ENCODE data around the gene BCAM. TPM values are rescaled to one million over a fixed set of nuclear protein-coding genes. Genes with fewer than 3 reads are reported as not detected.

The BCAM gene
- total and polyA plus RNA-seq, 2 donors (not counting 3 experiments of a cell fraction or from before 2014, with no cell fraction given), result 23.9 to 28.5 TPM

GRCh38 chr19:44822177-44822576, 13.3 kb downstream of the BCAM start:
- POLR2A ChIA-PET, result no interaction called here
- no peak overlapping the region for H3K27ac ChIP-seq (ENCODE audit: insufficient read depth, low read depth, low read length)
- H3K4me1 ChIP-seq (ENCODE audit: control insufficient read depth, extremely low read depth, insufficient read depth, low read length), result peaks cover 3% of the 10 kb centered on the region
- CTCF ChIA-PET, result interaction anchor here (0.8 to 2.8 kb wide), 6 partner anchors 15 to 38 kb away, joined by 3 to 17 read pairs (median 6); partner anchors contain the start of genes BCAM and NECTIN2
- TF ChIP-seq POLR2A (IDR thresholded peaks at IDR 0.05; ENCODE audit: low read depth, low read length), result no peak
- H3K9ac ChIP-seq (replicated peaks; ENCODE audit: extremely low read depth, insufficient read depth, low read length), result no peak overlapping the region
- no peaks in the 10 kb centered on the region for H3K9me3 ChIP-seq (replicated peaks; ENCODE audit: control insufficient read depth, insufficient read depth, low read length)
- DNase-seq (ENCODE audit: low read depth, low spot score) (no peak), FAIRE-seq (no peak)
- H3K4me3 ChIP-seq (replicated peaks in 1 of 3; ENCODE audit: insufficient read depth in 1 of 3, low read depth in 1 of 3, low read length in 3 of 3), result no peak overlapping the region
- no TSS peak for BruUV-seq (replicated peaks)
- no peaks in the 10 kb centered on the region for H3K36me3 ChIP-seq (ENCODE audit: control insufficient read depth in 2 of 2, extremely low read depth in 1 of 2, insufficient read depth in 2 of 2, low read length in 2 of 2)
- intact Hi-C loops (cut with micrococcal nuclease) (no loop called here), dilution Hi-C loops (cut with MboI; ENCODE audit: extremely low pct_ligation_motif_present, low sequenced_read_pairs) (no loop called here)
- H3K79me2 ChIP-seq (ENCODE audit: control insufficient read depth, insufficient read depth, low read length), result no peaks in the 10 kb centered on the region
- no peaks in the 10 kb centered on the region for H4K20me1 ChIP-seq (replicated peaks; ENCODE audit: control insufficient read depth, extremely low read depth, insufficient read depth, low read length)
- H3K27me3 ChIP-seq (ENCODE audit: control insufficient read depth in 2 of 2, insufficient read depth in 2 of 2, low read length in 2 of 2), result peaks cover 0 to 2% of the 10 kb centered on the region in 2 experiments
- H2AFZ ChIP-seq (ENCODE audit: low read depth, low read length), result no peak overlapping the region
- no peak overlapping the region for H3K4me2 ChIP-seq (ENCODE audit: insufficient read depth, low read length)
- no peaks in the 10 kb centered on the region for H3K9me1 ChIP-seq (replicated peaks; ENCODE audit: control insufficient read depth, extremely low read depth, insufficient read depth, low read length)

- no peak overlapping the region for H3K4me2 ChIP-seq (ENCODE audit: insufficient read depth, low read length)
- ChIA-PET CTCF (interaction anchor here (0.6 to 2.0 kb wide), 9 partner anchors 10 to 252 kb away, joined by 3 to 8 read pairs (median 5); partner anchors contain the start of gene NECTIN2), POLR2A (no interaction called here)
- peaks cover 0 to 2% of the 10 kb centered on the region in 2 experiments for H3K27me3 ChIP-seq (ENCODE audit: control insufficient read depth in 2 of 2, insufficient read depth in 2 of 2, low read length in 2 of 2)
- H4K20me1 ChIP-seq (replicated peaks; ENCODE audit: control insufficient read depth, extremely low read depth, insufficient read depth, low read length), result no peaks in the 10 kb centered on the region
- dilution Hi-C loops (cut with MboI; ENCODE audit: extremely low pct_ligation_motif_present, low sequenced_read_pairs) (no loop called here), intact Hi-C loops (cut with micrococcal nuclease) (no loop called here)
- no peaks in the 10 kb centered on the region for H3K9me3 ChIP-seq (replicated peaks; ENCODE audit: control insufficient read depth, insufficient read depth, low read length)
- no peak overlapping the region for H2AFZ ChIP-seq (ENCODE audit: low read depth, low read length)
- FAIRE-seq, result no peak
- H3K4me3 ChIP-seq (replicated peaks in 1 of 3; ENCODE audit: insufficient read depth in 1 of 3, low read depth in 1 of 3, low read length in 3 of 3), result no peak overlapping the region
- no peak overlapping the region for H3K9ac ChIP-seq (replicated peaks; ENCODE audit: extremely low read depth, insufficient read depth, low read length)
- H3K36me3 ChIP-seq (ENCODE audit: control insufficient read depth in 2 of 2, extremely low read depth in 1 of 2, insufficient read depth in 2 of 2, low read length in 2 of 2), result no peaks in the 10 kb centered on the region
- no peaks in the 10 kb centered on the region for H3K9me1 ChIP-seq (replicated peaks; ENCODE audit: control insufficient read depth, extremely low read depth, insufficient read depth, low read length)
- no peak for TF ChIP-seq MYC (IDR thresholded peaks at IDR 0.05; ENCODE audit: low read depth, low read length)
- no peak for TF ChIP-seq MAX (IDR thresholded peaks at IDR 0.05; ENCODE audit: insufficient read depth, insufficient read length)
- TF ChIP-seq POLR2A (IDR thresholded peaks at IDR 0.05; ENCODE audit: low read depth, low read length), result no peak
- TF ChIP-seq POLR2AphosphoS5 (IDR thresholded peaks at IDR 0.05; ENCODE audit: insufficient read depth, low read depth, low read length), result no peak
- no peak overlapping the region for H3K27ac ChIP-seq (ENCODE audit: insufficient read depth, low read depth, low read length)
- H3K4me1 ChIP-seq (ENCODE audit: control insufficient read depth, extremely low read depth, insufficient read depth, low read length), result peaks cover 3% of the 10 kb centered on the region
- no peaks in the 10 kb centered on the region for H3K79me2 ChIP-seq (ENCODE audit: control insufficient read depth, insufficient read depth, low read length)
- no peak for DNase-seq (ENCODE audit: low read depth, low spot score)
- no TSS peak for BruUV-seq (replicated peaks)
Observed at GRCh38 chr19:44822670-44823372, 13.9 kb downstream of the BCAM start.

Data from endothelial cell of umbilical vein (primary cell).